Fibroblast of pulmonary artery (primary cell): Measurements from ENCODE around the gene SFRP4.

Experiments
- DNase-seq: peaks from one replicate; pipeline ENCODE4 v3.0.0-alpha.2; 2010; ENCODE audit warnings: low read depth
- H3K4me3 ChIP-seq: replicated peaks from 2 replicates; pipeline ENCODE4 v1.5.1; 2011; ENCODE audit warnings: low read depth, mild to moderate bottlenecking, control low read depth, low read length, moderate library complexity
- TF ChIP-seq, protein P1 (sequence below): IDR thresholded peaks from 2 replicates; pipeline ENCODE4 v1.5.1; 2011; ENCODE audit warnings: mild to moderate bottlenecking, control low read depth, low read length, inconsistent platforms; ENCODE audit errors: missing control alignments

SFRP4 gene

DNA sequence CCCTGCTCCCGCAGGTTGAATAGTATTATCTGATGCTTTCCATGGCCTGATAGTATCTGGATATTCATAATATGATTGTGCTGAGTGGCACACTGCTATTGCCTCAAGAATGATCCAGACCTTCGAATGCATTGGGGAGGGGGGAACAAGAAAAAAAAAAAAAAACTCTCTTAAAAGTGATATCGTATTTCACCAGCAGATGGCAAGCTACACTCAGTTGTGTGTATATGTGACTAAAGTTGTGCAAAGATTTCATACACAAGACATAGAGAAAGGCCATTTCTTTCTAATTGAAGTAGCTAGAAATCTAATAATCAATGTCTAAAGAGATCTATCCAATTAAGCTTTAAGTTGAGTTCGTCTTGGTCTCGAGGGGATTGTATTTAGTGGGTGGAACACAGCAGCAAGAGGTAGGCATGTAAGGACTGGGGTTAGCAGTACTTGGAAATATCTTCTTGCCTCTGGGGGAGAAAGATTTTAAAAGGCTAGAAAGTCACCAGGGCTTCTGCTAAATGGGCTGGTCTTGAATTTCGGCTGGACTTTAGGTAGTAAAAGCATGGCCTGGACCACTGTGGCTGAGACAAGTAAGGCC lies 15.3 kb downstream of the SFRP4 start:
- peak; percentile 74 for DNase-seq
- no peak overlapping the region for H3K4me3 ChIP-seq
- TF ChIP-seq, protein P1, sequence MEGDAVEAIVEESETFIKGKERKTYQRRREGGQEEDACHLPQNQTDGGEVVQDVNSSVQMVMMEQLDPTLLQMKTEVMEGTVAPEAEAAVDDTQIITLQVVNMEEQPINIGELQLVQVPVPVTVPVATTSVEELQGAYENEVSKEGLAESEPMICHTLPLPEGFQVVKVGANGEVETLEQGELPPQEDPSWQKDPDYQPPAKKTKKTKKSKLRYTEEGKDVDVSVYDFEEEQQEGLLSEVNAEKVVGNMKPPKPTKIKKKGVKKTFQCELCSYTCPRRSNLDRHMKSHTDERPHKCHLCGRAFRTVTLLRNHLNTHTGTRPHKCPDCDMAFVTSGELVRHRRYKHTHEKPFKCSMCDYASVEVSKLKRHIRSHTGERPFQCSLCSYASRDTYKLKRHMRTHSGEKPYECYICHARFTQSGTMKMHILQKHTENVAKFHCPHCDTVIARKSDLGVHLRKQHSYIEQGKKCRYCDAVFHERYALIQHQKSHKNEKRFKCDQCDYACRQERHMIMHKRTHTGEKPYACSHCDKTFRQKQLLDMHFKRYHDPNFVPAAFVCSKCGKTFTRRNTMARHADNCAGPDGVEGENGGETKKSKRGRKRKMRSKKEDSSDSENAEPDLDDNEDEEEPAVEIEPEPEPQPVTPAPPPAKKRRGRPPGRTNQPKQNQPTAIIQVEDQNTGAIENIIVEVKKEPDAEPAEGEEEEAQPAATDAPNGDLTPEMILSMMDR, result peak; percentile 53

DNA sequence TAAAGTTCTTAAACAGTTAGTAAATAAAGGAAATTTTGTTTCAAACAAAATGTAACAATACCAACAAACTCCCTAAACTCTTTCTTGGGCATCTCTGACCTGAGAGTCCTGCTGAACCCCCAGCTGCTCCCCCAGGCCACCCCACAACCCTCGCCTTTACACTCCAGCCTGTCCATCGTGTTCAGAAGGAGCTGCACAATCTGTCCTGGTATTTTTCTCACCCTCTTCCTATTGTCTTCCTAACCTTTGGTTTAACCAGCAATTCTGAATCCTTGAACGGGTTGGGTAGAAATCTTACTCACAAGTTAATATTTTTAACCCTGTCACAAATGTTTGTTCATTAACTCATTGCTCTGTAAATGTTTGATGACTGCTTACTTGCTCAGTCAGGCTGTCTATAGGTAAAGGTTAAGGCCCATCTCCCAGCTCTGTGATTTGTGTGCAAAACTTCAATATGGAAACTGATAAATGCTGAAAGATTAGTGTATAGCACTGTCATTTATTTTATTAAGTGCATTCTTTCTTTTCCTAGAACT lies 16.8 kb downstream of the SFRP4 start:
- DNase-seq, result no peak
- TF ChIP-seq, protein P1, result no peak
- H3K4me3 ChIP-seq, result no peak overlapping the region

DNA sequence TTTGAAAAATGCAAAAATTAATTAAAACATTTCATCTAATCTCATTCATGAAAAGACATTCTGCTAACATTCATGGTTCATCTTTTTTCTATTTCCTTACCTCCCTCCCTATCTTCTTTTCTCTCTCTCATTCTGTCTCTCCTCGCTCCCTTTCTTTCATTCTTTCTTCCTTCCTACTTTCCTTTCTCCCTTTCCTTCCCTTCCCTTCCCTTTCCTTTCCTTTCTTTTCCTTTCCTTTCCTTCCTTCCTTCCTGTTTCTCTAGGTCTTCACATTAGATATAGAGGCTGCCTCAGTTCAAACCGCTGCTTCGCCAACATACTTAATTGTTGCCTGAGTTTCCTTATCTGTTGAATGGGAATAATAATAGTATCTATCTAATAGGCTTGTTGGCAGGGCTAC lies 21.9 kb downstream of the SFRP4 start:
- TF ChIP-seq, protein P1, result no peak
- DNase-seq, result no peak
- no peak overlapping the region for H3K4me3 ChIP-seq

DNA sequence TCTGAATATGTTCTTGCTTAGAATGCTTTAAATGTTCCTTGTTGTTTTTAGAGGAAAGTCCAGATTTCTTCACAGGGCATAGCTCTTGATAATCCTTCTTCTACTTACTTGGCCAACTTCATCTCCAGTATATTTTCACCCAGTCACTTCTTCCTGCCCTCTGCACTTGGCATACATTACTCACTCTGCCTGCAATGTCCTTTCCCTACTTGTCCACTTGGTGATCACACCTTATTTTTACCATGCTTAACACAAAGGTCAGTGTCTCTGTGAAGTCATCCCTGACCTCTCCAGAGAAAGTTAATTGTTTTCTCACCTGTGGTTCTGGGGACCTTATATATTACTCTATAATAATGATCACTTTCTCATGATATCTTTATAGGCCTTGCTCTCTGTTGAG lies 23.3 kb downstream of the SFRP4 start:
- no peak overlapping the region for H3K4me3 ChIP-seq
- TF ChIP-seq, protein P1, result no peak
- no peak for DNase-seq

DNA sequence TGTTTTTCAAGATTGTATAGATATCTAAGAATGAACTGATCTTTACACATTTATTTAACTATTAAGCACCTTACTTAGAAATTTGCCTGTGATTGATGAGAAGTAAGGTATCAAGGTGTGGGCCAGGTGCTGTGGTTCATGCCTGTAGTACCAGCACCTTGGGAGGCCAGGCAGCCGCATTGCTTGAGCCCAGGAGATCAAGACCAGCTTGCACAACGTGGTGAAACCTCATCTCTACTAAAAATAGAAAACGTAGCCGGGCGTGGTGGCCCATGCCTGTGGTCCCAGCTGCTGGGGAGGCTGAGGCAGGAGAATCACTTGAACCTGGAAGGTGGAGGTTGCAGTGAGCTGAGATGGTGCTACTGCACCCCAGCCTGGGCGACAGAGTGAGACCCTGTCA lies 34.5 kb downstream of the SFRP4 start:
- TF ChIP-seq, protein P1, result no peak

More for the DNA sequence above, 34.5 kb downstream of the SFRP4 start:
- H3K4me3 ChIP-seq, result no peak overlapping the region
- no peak for DNase-seq
